GM13976 (cell line): ENCODE data around the gene ITGA11.

Experiments
- DNase-seq: peaks from one replicate; pipeline ENCODE4 v3.0.0; 2012; ENCODE audit warnings: low spot score
- CTCF ChIP-seq: IDR thresholded peaks from 2 replicates; pipeline ENCODE4 v1.5.1; 2012; ENCODE audit warnings: borderline replicate concordance, mild to moderate bottlenecking; ENCODE audit not compliant: insufficient read depth; ENCODE audit errors: extremely low read depth, missing control alignments, control extremely low read depth
- in situ Hi-C: fragments of 300-500 bp; cut with MboI; formaldehyde crosslinking; loops from one replicate; pipeline ENCODE4 v1.12.0; 2022; ENCODE audit warnings: low sequenced_read_pairs, mixed read lengths, inconsistent platforms; ENCODE audit not compliant: unreplicated experiment

ITGA11 gene

GRCh38 chr15:68354268-68354667 is 77.7 kb downstream of the ITGA11 start:
- in situ Hi-C loops: no loop called here
- no peak for TF ChIP-seq CTCF
- no peak for DNase-seq

- no peak for DNase-seq
- TF ChIP-seq CTCF: no peak
- in situ Hi-C loops: no loop called here
Observed at GRCh38 chr15:68353421-68354135, 78.4 kb downstream of the ITGA11 start.

GRCh38 chr15:68352401-68353062 is 79.4 kb downstream of the ITGA11 start:
- DNase-seq: no peak
- in situ Hi-C loops: no loop called here
- no peak for TF ChIP-seq CTCF

- no peak for TF ChIP-seq CTCF
- DNase-seq: no peak
- in situ Hi-C loops: no loop called here
Observed at GRCh38 chr15:68349151-68349550, 82.8 kb downstream of the ITGA11 start.

GRCh38 chr15:68348606-68349005 is 83.4 kb downstream of the ITGA11 start:
- DNase-seq: no peak
- TF ChIP-seq CTCF: no peak
- in situ Hi-C loops: no loop called here

GRCh38 chr15:68348081-68348480 is 83.9 kb downstream of the ITGA11 start:
- in situ Hi-C loops: no loop called here
- no peak for DNase-seq
- no peak for TF ChIP-seq CTCF
